H1 (cell line): Measurements from ENCODE around the gene CYP1B1. TPM values are rescaled to one million over a fixed set of nuclear protein-coding genes. Genes with fewer than 3 reads are reported as not detected.

Experiments
- CREB1 ChIP-seq: IDR thresholded peaks from 2 replicates; pipeline ENCODE4 v1.6.1; 2012; ENCODE audit warnings: inconsistent platforms
- RAD21 ChIP-seq, 2 experiments: IDR thresholded peaks in 1 of 2; conservative IDR thresholded peaks in 1 of 2; 2 replicates each; pipeline ENCODE4 v1.6.1; 2011; ENCODE audit warnings: low read depth in 2 of 2, low read length in 2 of 2, improper control_type of control experiment in 1 of 2, inconsistent platforms in 1 of 2, mild to moderate bottlenecking in 1 of 2, moderate library complexity in 1 of 2
- SP1 ChIP-seq: IDR thresholded peaks from 2 replicates; pipeline ENCODE4 v1.6.1; 2011; ENCODE audit warnings: low read depth, low read length
- SP4 ChIP-seq: IDR thresholded peaks from 2 replicates; pipeline ENCODE4 v1.6.1; 2012; ENCODE audit warnings: low read length, inconsistent platforms
- SUZ12 ChIP-seq: fragments of 200-600 bp; sonication (generic); IDR thresholded peaks from 2 replicates; pipeline ENCODE4 v1.6.1; 2012; ENCODE audit warnings: mild to moderate bottlenecking, inconsistent platforms, low read length, moderate library complexity, mixed read lengths
- YY1 ChIP-seq: IDR thresholded peaks from 2 replicates; pipeline ENCODE4 v1.6.1; 2011; ENCODE audit warnings: low read depth, mild to moderate bottlenecking, low read length
- polyA plus RNA-seq, 7 experiments: library from polyadenylated mRNA; depleted of rRNA in 3 of 7; stranded (reverse) in 5 of 7; unstranded in 2 of 7; fragments of >200 nt in 5 of 7; fragments of 200-250 nt in 2 of 7; gene quantifications; 1 replicate in 5 of 7; 2 replicates in 1 of 7; 4 replicates in 1 of 7; pipeline versions ENCODE4 v1.2.1 to v1.2.3, GENCODE V29; 2011 to 2013; ENCODE audit warnings: missing spikeins in 2 of 7, mixed read lengths in 2 of 7
- total RNA-seq: library from RNA; stranded (reverse); fragmentation: NEBNext Ultra II Directional; extraction: Animal tissue kit (Norgen Biotek cat#: 25700); gene quantifications from 2 replicates; pipeline ENCODE4 v1.2.1, GENCODE V29; 2021

The CYP1B1 gene
- total and polyA plus RNA-seq, 2 of the 8 experiments (the other 6 are each of a cell fraction or from before 2014, with no cell fraction given), result 1.3 to 5.7 TPM

- no peak for TF ChIP-seq SP1
- no peak for TF ChIP-seq CREB1
- TF ChIP-seq SUZ12, result no peak
- TF ChIP-seq RAD21 (IDR thresholded peaks at IDR 0.05 in 1 of 2, conservative IDR thresholded peaks at IDR 0.05 in 1 of 2; ENCODE audit: low read depth in 2 of 2, low read length in 2 of 2), result peak; percentile 96 to 98
- TF ChIP-seq YY1, result peak; percentile 64; the same call in 1 of the 2 replicates
- TF ChIP-seq SP4, result no peak
Observed at GRCh38 chr2:38115216-38116032, 39.5 kb upstream of the CYP1B1 start (continued).
